ENCODE data around the gene COL5A2.

COL5A2 gene

GRCh38 chr2:188984680-188985079 is 194.9 kb downstream of the COL5A2 start:
- peak overlapping the region; percentile 98 for H3K4me3 ChIP-seq (ENCODE audit: low read length)
- peaks cover 68% of the 10 kb centered on the region for H3K36me3 ChIP-seq (ENCODE audit: control insufficient read depth, insufficient read depth, low read length, severe bottlenecking)
- peak; percentile 81 for DNase-seq (ENCODE audit: low read depth)
- no peaks in the 10 kb centered on the region for H3K27me3 ChIP-seq (replicated peaks; ENCODE audit: control insufficient read depth, insufficient read depth, low read length)
- no peaks in the 10 kb centered on the region for H3K9me3 ChIP-seq (ENCODE audit: control insufficient read depth, low read length)
- H3K4me1 ChIP-seq (ENCODE audit: control insufficient read depth, insufficient read depth, low read length) = peaks cover 81% of the 10 kb centered on the region
- H3K9ac ChIP-seq (ENCODE audit: low read length) = peak overlapping the region; percentile 99

GRCh38 chr2:188984065-188984491 is 195.5 kb downstream of the COL5A2 start:
- H3K4me3 ChIP-seq (ENCODE audit: low read length) = peak overlapping the region; percentile 98
- peak; percentile 84 for DNase-seq (ENCODE audit: low read depth)
- no peaks in the 10 kb centered on the region for H3K9me3 ChIP-seq (ENCODE audit: control insufficient read depth, low read length)
- H3K27me3 ChIP-seq (replicated peaks; ENCODE audit: control insufficient read depth, insufficient read depth, low read length) = no peaks in the 10 kb centered on the region
- H3K4me1 ChIP-seq (ENCODE audit: control insufficient read depth, insufficient read depth, low read length) = peaks cover 87% of the 10 kb centered on the region
- peaks cover 62% of the 10 kb centered on the region for H3K36me3 ChIP-seq (ENCODE audit: control insufficient read depth, insufficient read depth, low read length, severe bottlenecking)
- peak overlapping the region; percentile 99 for H3K9ac ChIP-seq (ENCODE audit: low read length)

GRCh38 chr2:188983427-188984064 is 196.0 kb downstream of the COL5A2 start:
- DNase-seq (ENCODE audit: low read depth) = peak; percentile 74
- H3K27me3 ChIP-seq (replicated peaks; ENCODE audit: control insufficient read depth, insufficient read depth, low read length) = no peaks in the 10 kb centered on the region
- H3K4me3 ChIP-seq (ENCODE audit: low read length) = peak overlapping the region; percentile 98
- H3K36me3 ChIP-seq (ENCODE audit: control insufficient read depth, insufficient read depth, low read length, severe bottlenecking) = peaks cover 57% of the 10 kb centered on the region
- no peaks in the 10 kb centered on the region for H3K9me3 ChIP-seq (ENCODE audit: control insufficient read depth, low read length)
- peaks cover 90% of the 10 kb centered on the region for H3K4me1 ChIP-seq (ENCODE audit: control insufficient read depth, insufficient read depth, low read length)
- H3K9ac ChIP-seq (ENCODE audit: low read length) = peak overlapping the region; percentile 99
